ENCODE measurements around the gene RERE.

DNA sequence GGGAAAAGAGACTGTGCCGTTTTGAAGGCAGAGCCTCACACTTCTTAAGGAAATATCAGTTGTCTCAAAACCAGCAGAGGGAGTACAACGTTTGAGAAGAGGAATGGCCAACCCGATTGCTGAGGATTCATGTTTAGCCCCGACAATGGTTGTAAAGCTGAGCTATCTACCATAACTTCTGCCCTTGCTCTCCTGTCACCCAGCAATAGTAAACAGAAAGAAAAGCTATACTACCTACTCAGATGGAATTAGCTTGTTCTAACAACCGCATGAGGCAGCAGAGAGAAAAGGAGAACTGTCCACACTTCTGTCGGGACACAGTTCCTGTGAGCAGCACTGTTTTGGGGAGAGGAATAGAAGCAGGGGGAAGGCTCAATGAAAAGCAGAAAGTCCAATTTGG is 408.3 kb downstream of the RERE start:
- TF ChIP-seq POLR2A (IDR thresholded peaks at IDR 0.05): no peak
- TF ChIP-seq, protein P1, sequence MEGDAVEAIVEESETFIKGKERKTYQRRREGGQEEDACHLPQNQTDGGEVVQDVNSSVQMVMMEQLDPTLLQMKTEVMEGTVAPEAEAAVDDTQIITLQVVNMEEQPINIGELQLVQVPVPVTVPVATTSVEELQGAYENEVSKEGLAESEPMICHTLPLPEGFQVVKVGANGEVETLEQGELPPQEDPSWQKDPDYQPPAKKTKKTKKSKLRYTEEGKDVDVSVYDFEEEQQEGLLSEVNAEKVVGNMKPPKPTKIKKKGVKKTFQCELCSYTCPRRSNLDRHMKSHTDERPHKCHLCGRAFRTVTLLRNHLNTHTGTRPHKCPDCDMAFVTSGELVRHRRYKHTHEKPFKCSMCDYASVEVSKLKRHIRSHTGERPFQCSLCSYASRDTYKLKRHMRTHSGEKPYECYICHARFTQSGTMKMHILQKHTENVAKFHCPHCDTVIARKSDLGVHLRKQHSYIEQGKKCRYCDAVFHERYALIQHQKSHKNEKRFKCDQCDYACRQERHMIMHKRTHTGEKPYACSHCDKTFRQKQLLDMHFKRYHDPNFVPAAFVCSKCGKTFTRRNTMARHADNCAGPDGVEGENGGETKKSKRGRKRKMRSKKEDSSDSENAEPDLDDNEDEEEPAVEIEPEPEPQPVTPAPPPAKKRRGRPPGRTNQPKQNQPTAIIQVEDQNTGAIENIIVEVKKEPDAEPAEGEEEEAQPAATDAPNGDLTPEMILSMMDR (IDR thresholded peaks at IDR 0.05): peak in 5 of 7 experiments; percentile 30 to 65 (median 53)

Data from body of pancreas (tissue), 4 donors.